ENCODE results near the gene PHAF1. TPM values are rescaled to one million over a fixed set of nuclear protein-coding genes. Genes with fewer than 3 reads are reported as not detected.

Gene PHAF1
- total RNA-seq, 2 donors from 2014 or later, result 18.8 to 19.6 TPM

DNA sequence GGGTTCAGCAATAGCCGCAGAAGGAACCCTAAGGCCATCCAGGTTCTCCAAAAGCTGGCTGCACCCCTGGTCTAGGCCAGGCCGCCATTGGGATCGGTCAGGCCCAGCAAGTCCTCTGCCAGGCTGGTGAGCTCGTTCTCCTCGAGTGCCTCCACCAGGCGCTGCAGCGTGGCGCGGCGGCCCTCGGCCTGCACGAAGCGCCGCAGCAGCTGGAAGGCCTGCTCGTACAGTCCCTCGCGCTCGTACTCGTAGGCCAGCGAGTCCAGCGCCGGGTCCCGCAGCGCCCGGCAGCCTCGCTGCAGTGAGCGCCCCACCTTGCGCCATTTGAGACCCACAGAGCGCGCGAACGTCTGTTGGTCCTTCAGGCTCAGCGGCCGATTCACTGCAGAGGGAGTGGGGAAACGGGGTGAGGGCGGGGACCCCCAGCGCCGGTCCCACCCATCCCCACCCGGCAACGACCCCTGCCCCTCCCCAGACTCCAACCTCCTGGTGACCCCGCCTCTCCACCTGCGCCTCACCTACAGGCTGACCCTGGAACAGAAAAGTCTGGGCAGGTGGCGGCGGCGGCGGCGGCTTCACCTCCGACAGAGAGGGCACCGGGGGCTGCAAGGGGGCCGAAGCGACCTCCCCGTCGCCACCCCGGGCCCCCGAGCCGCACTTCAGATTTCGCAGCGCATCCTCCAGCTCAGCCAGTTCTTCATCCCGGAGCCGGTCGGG lies 45.0 kb downstream of the PHAF1 start:
- H3K27me3 ChIP-seq (ENCODE audit: control insufficient read depth, insufficient read depth, low read length, poor library complexity, severe bottlenecking), result peaks cover 100% of the 10 kb centered on the region
- Mint-ChIP-seq H3K36me3 (ENCODE audit: low read depth) (no peaks in the 10 kb centered on the region), H3K9me3 (no peaks in the 10 kb centered on the region), H3K4me3 (peak overlapping the region; percentile 43), H3K27ac (no peak overlapping the region), H3K4me1 (peaks cover 6% of the 10 kb centered on the region), H3K27me3 (ENCODE audit: insufficient read depth) (peaks cover 85% of the 10 kb centered on the region)
- H3K4me3 ChIP-seq (ENCODE audit: low read length), result no peak overlapping the region
- no peaks in the 10 kb centered on the region for H3K36me3 ChIP-seq (ENCODE audit: control insufficient read depth, insufficient read depth, low read length)
- H3K27ac ChIP-seq (ENCODE audit: low read depth, low read length), result no peak overlapping the region
- H3K9ac ChIP-seq (ENCODE audit: extremely low read depth, low read length, poor library complexity, severe bottlenecking), result no peak overlapping the region
- 22 to 39% methylated on average over 27 to 61 of the region's 61 CpGs for WGBS, 2 experiments (ENCODE audit: insufficient coverage in 1 of 2, insufficient read length in 1 of 2)
- no peaks in the 10 kb centered on the region for H3K9me3 ChIP-seq (ENCODE audit: control insufficient read depth, low read length)
- H3K4me1 ChIP-seq (ENCODE audit: control insufficient read depth, insufficient read depth, low read length), result no peaks in the 10 kb centered on the region
- DNase-seq, result peak; percentile 69
- TF ChIP-seq, protein P1, sequence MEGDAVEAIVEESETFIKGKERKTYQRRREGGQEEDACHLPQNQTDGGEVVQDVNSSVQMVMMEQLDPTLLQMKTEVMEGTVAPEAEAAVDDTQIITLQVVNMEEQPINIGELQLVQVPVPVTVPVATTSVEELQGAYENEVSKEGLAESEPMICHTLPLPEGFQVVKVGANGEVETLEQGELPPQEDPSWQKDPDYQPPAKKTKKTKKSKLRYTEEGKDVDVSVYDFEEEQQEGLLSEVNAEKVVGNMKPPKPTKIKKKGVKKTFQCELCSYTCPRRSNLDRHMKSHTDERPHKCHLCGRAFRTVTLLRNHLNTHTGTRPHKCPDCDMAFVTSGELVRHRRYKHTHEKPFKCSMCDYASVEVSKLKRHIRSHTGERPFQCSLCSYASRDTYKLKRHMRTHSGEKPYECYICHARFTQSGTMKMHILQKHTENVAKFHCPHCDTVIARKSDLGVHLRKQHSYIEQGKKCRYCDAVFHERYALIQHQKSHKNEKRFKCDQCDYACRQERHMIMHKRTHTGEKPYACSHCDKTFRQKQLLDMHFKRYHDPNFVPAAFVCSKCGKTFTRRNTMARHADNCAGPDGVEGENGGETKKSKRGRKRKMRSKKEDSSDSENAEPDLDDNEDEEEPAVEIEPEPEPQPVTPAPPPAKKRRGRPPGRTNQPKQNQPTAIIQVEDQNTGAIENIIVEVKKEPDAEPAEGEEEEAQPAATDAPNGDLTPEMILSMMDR (conservative IDR thresholded peaks at IDR 0.05), result no peak

DNA sequence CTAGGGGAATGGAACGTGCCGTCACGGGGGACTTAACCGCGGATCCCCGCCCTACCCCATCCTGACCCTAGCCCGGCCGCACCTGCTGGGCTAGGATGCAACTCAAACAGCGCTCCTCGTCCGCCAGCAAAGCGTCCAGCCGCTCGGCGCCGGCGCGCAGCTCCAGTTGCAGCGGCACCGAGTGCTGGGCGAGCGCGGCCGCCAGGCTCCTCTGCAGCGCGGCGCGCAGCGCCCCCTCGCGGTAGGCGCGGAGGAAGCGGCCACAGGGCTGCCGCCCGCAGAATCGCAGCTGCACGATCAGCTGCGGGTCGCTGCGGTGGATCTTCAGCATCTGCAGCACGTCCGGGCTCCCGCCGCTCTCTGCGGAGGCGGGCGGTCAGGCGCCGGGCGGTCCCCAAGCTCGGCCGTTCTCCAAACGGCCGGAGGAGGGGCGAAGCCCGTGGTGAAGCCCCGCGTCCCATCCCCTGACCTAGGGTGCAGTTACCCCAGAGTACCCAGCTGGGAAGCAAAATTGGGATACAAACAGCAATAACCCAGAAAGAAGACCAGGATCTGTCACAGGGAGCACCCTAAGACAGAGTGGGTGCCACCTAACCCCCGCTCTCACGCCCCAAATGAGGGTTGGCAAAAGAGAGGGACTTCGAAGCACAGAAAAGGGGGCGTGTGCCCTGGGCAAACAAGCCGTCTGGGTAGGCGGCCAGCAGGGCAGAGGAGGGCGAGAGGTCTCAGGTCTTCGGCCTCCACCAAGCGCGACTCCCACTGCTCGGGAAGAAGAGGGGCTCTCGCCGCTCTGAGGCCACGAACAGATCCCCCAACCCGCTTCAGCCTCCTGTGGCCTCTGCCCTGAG lies 45.8 kb downstream of the PHAF1 start:
- Mint-ChIP-seq H3K4me1 (peaks cover 6% of the 10 kb centered on the region), H3K27me3 (ENCODE audit: insufficient read depth) (peaks cover 93% of the 10 kb centered on the region), H3K27ac (no peak overlapping the region), H3K9me3 (no peaks in the 10 kb centered on the region), H3K4me3 (peak overlapping the region; percentile 43), H3K36me3 (ENCODE audit: low read depth) (no peaks in the 10 kb centered on the region)
- TF ChIP-seq, protein P1 (conservative IDR thresholded peaks at IDR 0.05), result peak; percentile 98
- H3K27me3 ChIP-seq (ENCODE audit: control insufficient read depth, insufficient read depth, low read length, poor library complexity, severe bottlenecking), result peaks cover 100% of the 10 kb centered on the region
- peak; percentile 93 for DNase-seq
- H3K9ac ChIP-seq (ENCODE audit: extremely low read depth, low read length, poor library complexity, severe bottlenecking), result no peak overlapping the region
- H3K4me1 ChIP-seq (ENCODE audit: control insufficient read depth, insufficient read depth, low read length), result no peaks in the 10 kb centered on the region
- H3K4me3 ChIP-seq (ENCODE audit: low read length), result no peak overlapping the region
- H3K9me3 ChIP-seq (ENCODE audit: control insufficient read depth, low read length), result no peaks in the 10 kb centered on the region
- H3K36me3 ChIP-seq (ENCODE audit: control insufficient read depth, insufficient read depth, low read length), result no peaks in the 10 kb centered on the region
- no peak overlapping the region for H3K27ac ChIP-seq (ENCODE audit: low read depth, low read length)
- 7 to 9% methylated on average over 26 to 74 of the region's 74 CpGs for WGBS, 2 experiments (ENCODE audit: insufficient coverage in 1 of 2, insufficient read length in 1 of 2)

- peaks cover 3% of the 10 kb centered on the region for H3K4me1 Mint-ChIP-seq
- WGBS, 2 experiments (ENCODE audit: insufficient coverage in 1 of 2, insufficient read length in 1 of 2), result 57 to 59% methylated on average over 10 to 15 of the region's 15 CpGs
- Histone ChIP-seq H3K36me3 (ENCODE audit: control insufficient read depth, insufficient read depth, low read length) (no peaks in the 10 kb centered on the region), H3K27ac (ENCODE audit: low read depth, low read length) (no peak overlapping the region), H3K4me3 (ENCODE audit: low read length) (no peak overlapping the region), H3K9me3 (ENCODE audit: control insufficient read depth, low read length) (no peaks in the 10 kb centered on the region), H3K4me1 (ENCODE audit: control insufficient read depth, insufficient read depth, low read length) (no peaks in the 10 kb centered on the region), H3K27me3 (ENCODE audit: control insufficient read depth, insufficient read depth, low read length, poor library complexity, severe bottlenecking) (peaks cover 100% of the 10 kb centered on the region), H3K9ac (ENCODE audit: extremely low read depth, low read length, poor library complexity, severe bottlenecking) (no peak overlapping the region)
- H3K27ac Mint-ChIP-seq, result no peak overlapping the region
- DNase-seq, result peak; percentile 46
- TF ChIP-seq, protein P1 (conservative IDR thresholded peaks at IDR 0.05), result no peak
- peaks cover 2% of the 10 kb centered on the region for H3K9me3 Mint-ChIP-seq
- H3K27me3 Mint-ChIP-seq (ENCODE audit: insufficient read depth), result peaks cover 97% of the 10 kb centered on the region
- H3K36me3 Mint-ChIP-seq (ENCODE audit: low read depth), result no peaks in the 10 kb centered on the region
- no peak overlapping the region for H3K4me3 Mint-ChIP-seq
Observed at GRCh38 chr16:67156143-67156844, 46.6 kb downstream of the PHAF1 start.

Data from endodermal cell (in vitro differentiated cells).